Dermis blood vessel endothelial cell (primary cell): ENCODE data around the gene SCARB1. TPM values are rescaled to one million over a fixed set of nuclear protein-coding genes. Genes with fewer than 3 reads are reported as not detected.

ENCODE experiments used
- total RNA-seq: library from RNA; depleted of rRNA; stranded (reverse); fragments of >200 nt; gene quantifications from 2 replicates; pipeline ENCODE4 v1.2.3, GENCODE V29; 2014

The SCARB1 gene
- total RNA-seq, 1 donor from 2014 or later = 42.5 TPM

Other genes with a start within 250 kb of the SCARB1 start
- gene UBC, start 50.8 kb upstream of the SCARB1 start, total RNA-seq = 1,840 and 2,354 TPM in 2 replicates
- gene DHX37, start 125.3 kb upstream of the SCARB1 start, total RNA-seq = 14.6 and 24.8 TPM in 2 replicates
- gene BRI3BP, start 129.8 kb upstream of the SCARB1 start, total RNA-seq = 3.9 and 9.4 TPM in 2 replicates
- 29.4 and 50.5 TPM in 2 replicates for gene AACS, start 201.6 kb upstream of the SCARB1 start, total RNA-seq